Neural progenitor cell (in vitro differentiated cells): Measurements from ENCODE around the gene ATG9A.

ENCODE experiments used
- EZH2phosphoT487 ChIP-seq: fragments of 200-600 bp; sonication (generic); IDR thresholded peaks from 2 replicates; pipeline ENCODE4 v1.6.1; 2017; ENCODE audit warnings: antibody characterized with exemption
- TF ChIP-seq, protein P1 (sequence below): fragments of 200-600 bp; sonication (generic); IDR thresholded peaks from 2 replicates; pipeline ENCODE4 v1.5.1; 2017; ENCODE audit warnings: antibody characterized with exemption, mild to moderate bottlenecking

GRCh38 chr2:219207884-219208740 is 21.3 kb downstream of the ATG9A start:
- TF ChIP-seq, protein P1, sequence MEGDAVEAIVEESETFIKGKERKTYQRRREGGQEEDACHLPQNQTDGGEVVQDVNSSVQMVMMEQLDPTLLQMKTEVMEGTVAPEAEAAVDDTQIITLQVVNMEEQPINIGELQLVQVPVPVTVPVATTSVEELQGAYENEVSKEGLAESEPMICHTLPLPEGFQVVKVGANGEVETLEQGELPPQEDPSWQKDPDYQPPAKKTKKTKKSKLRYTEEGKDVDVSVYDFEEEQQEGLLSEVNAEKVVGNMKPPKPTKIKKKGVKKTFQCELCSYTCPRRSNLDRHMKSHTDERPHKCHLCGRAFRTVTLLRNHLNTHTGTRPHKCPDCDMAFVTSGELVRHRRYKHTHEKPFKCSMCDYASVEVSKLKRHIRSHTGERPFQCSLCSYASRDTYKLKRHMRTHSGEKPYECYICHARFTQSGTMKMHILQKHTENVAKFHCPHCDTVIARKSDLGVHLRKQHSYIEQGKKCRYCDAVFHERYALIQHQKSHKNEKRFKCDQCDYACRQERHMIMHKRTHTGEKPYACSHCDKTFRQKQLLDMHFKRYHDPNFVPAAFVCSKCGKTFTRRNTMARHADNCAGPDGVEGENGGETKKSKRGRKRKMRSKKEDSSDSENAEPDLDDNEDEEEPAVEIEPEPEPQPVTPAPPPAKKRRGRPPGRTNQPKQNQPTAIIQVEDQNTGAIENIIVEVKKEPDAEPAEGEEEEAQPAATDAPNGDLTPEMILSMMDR, result no peak
- no peak for TF ChIP-seq EZH2phosphoT487
